PC-3 (cell line): Measurements from ENCODE around the gene LSM2. TPM values are rescaled to one million over a fixed set of nuclear protein-coding genes. Genes with fewer than 3 reads are reported as not detected.
"Not testable (repeated sequence)": the region's sequence is repeated elsewhere in the genome, so short reads cannot be mapped to it uniquely, and the experiment has no call there.

ENCODE experiments used
- ATAC-seq: fragments of 200-7000 bp; cut with Tn5 transposase; 2 replicates; pipeline ENCODE4 v1.9.1; 2020; ENCODE audit warnings: mild to moderate bottlenecking, moderate library complexity
- BruUV-seq: library from RNA; stranded (reverse); fragments of 400-500 nt; replicated peaks from 2 replicates; lab custom pipeline; 2021; lab: Mats Ljungman, UMichigan
- CTCF ChIA-PET: fragments of 300-600 bp; sonication (Branson Sonifier 250); formaldehyde crosslinking; loops from one replicate; lab custom pipeline; 2022; ENCODE audit warnings: antibody characterized with exemption; lab: Charles Lee
- POLR2A ChIA-PET: fragments of 300-600 bp; sonication (Branson Sonifier 250); formaldehyde crosslinking; loops from one replicate; lab custom pipeline; 2022; ENCODE audit warnings: antibody characterized with exemption; ENCODE audit not compliant: unreplicated experiment; lab: Charles Lee
- DNase-seq: peaks from one replicate; pipeline ENCODE4 v3.0.0-alpha.2; 2015
- H2AFZ ChIP-seq: fragments of 300-600 bp; sonication (generic); 2 replicates; pipeline ENCODE4 v1.6.0; 2016; ENCODE audit warnings: antibody characterized with exemption, low read length
- H3F3A ChIP-seq: fragments of 300-600 bp; sonication (generic); one replicate; pipeline ENCODE4 v1.6.0; 2017; ENCODE audit warnings: antibody characterized with exemption, low read length, control low read depth, mild to moderate bottlenecking; ENCODE audit not compliant: unreplicated experiment
- H3K27ac ChIP-seq: fragments of 300-600 bp; sonication (generic); 2 replicates; pipeline ENCODE4 v1.5.1; 2016; ENCODE audit warnings: mild to moderate bottlenecking, low read length
- H3K27me3 ChIP-seq: fragments of 300-600 bp; sonication (generic); 2 replicates; pipeline ENCODE4 v1.6.1; 2016; ENCODE audit warnings: low read length, mixed read lengths
- H3K36me3 ChIP-seq: fragments of 300-600 bp; sonication (generic); 2 replicates; pipeline ENCODE4 v1.6.1; 2016; ENCODE audit warnings: low read depth, mixed run types, low read length, mixed read lengths
- H3K4me1 ChIP-seq: fragments of 300-600 bp; sonication (generic); 2 replicates; pipeline ENCODE4 v1.5.1; 2016; ENCODE audit warnings: low read length; ENCODE audit not compliant: insufficient read depth
- H3K4me2 ChIP-seq: fragments of 300-600 bp; sonication (generic); 2 replicates; pipeline ENCODE4 v1.6.0; 2016; ENCODE audit warnings: low read length
- H3K4me3 ChIP-seq: fragments of 300-600 bp; sonication (generic); 2 replicates; pipeline ENCODE4 v1.5.1; 2016; ENCODE audit warnings: mild to moderate bottlenecking, low read length, mixed read lengths
- H3K79me2 ChIP-seq: fragments of 300-600 bp; sonication (generic); 2 replicates; pipeline ENCODE4 v1.6.1; 2017; ENCODE audit warnings: low read length, mixed read lengths
- H3K9ac ChIP-seq: fragments of 300-600 bp; sonication (generic); 2 replicates; pipeline ENCODE4 v1.6.0; 2016; ENCODE audit warnings: mild to moderate bottlenecking, low read length
- H3K9me2 ChIP-seq: fragments of 300-600 bp; sonication (generic); replicated peaks from 2 replicates; pipeline ENCODE4 v1.6.1; 2016; ENCODE audit warnings: mixed run types, low read length, mixed read lengths
- H3K9me3 ChIP-seq: fragments of 300-600 bp; sonication (generic); 2 replicates; pipeline ENCODE4 v1.6.1; 2016; ENCODE audit warnings: low read length, mixed read lengths
- H4K20me1 ChIP-seq: fragments of 300-600 bp; sonication (generic); 2 replicates; pipeline ENCODE4 v1.6.1; 2016; ENCODE audit warnings: low read length, mixed read lengths
- EZH2 ChIP-seq: fragments of 300-600 bp; sonication (generic); IDR thresholded peaks from one replicate; pipeline ENCODE4 v1.6.1; 2017; ENCODE audit warnings: antibody characterized with exemption, mild to moderate bottlenecking, low read length; ENCODE audit not compliant: unreplicated experiment
- EZH2phosphoT487 ChIP-seq: fragments of 300-600 bp; sonication (generic); IDR thresholded peaks from 2 replicates; pipeline ENCODE4 v1.6.1; 2018; ENCODE audit warnings: mild to moderate bottlenecking, antibody characterized with exemption, low read length, borderline replicate concordance
- intact Hi-C: fragments of 100-400 bp; cut with micrococcal nuclease; formaldehyde crosslinking; loops from 2 replicates; pipeline ENCODE4 v1.9.0; 2023
- total RNA-seq: library from RNA; depleted of rRNA; stranded (reverse); fragments of >200 nt; gene quantifications from 2 replicates; pipeline ENCODE4 v1.2.3, GENCODE V29; 2014
- TF ChIP-seq, protein P1 (sequence below): fragments of 300-600 bp; sonication (generic); conservative IDR thresholded peaks from 2 replicates; pipeline ENCODE4 v1.5.1; 2017; ENCODE audit warnings: antibody characterized with exemption, low read depth, mild to moderate bottlenecking, low read length

LSM2 gene
- total RNA-seq, 1 experiment from 2014 or later: 143 TPM

DNA sequence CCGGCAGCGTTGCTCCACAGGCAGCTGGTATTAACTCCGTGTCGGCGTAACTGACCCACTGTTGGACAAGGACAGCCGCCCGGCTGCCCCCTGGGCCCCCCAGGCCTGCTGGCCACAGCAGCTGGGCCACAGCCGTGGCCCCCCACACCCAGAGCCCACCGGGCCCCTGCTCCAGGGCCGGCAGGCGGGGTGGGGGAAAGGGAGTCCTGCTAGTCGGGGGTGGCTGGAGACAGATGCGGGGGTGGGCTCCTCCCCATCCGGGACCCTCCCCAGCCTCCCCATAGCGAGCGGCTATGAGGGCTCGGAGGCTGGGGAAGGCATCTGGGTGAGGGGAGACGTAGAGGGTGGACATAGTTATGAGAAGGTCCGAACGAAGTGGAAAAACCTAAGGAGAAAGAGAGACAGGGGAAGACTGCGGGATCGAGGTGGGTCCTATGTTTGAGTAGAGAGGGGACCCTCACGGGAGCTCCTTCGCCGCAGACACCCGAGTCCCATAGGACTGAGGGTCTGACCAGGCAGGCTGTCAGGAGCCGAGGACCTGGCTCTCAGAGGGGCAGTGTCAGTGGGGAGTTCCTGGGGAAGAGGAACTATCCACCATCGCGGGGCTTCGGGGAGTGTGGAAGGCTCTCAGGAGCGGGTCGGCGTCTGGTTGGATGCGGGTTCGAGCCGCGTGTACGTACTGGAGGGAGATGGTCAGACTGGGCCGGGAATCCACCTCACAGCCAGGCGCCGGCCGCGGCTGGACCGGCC lies 11.7 kb downstream of the LSM2 start:
- peaks cover 24% of the 10 kb centered on the region for H3K4me1 ChIP-seq
- no peaks in the 10 kb centered on the region for H3F3A ChIP-seq
- no peaks in the 10 kb centered on the region for H3K27me3 ChIP-seq
- peak overlapping the region; percentile 87 for H3K4me3 ChIP-seq
- BruUV-seq: TSS peak; percentile 45
- peaks cover 48% of the 10 kb centered on the region for H3K79me2 ChIP-seq
- H3K27ac ChIP-seq: peak overlapping the region; percentile 84
- ChIA-PET CTCF (interaction anchor here (0.5 to 1.1 kb wide), 3 partner anchors 12 to 32 kb away, joined by 3 to 8 read pairs (median 5); partner anchors contain the start of genes HSPA1B and LSM2), POLR2A (interaction anchor here (0.6 to 0.9 kb wide), 2 partner anchors 17 to 20 kb away, joined by 3 to 11 read pairs; partner anchors contain the start of gene VWA7)
- peak overlapping the region; percentile 99 for H3K9ac ChIP-seq
- DNase-seq (no peak), ATAC-seq (peak; percentile 16)
- no peaks in the 10 kb centered on the region for H3K9me2 ChIP-seq
- TF ChIP-seq EZH2phosphoT487 (no peak), EZH2 (no peak)
- TF ChIP-seq, protein P1, sequence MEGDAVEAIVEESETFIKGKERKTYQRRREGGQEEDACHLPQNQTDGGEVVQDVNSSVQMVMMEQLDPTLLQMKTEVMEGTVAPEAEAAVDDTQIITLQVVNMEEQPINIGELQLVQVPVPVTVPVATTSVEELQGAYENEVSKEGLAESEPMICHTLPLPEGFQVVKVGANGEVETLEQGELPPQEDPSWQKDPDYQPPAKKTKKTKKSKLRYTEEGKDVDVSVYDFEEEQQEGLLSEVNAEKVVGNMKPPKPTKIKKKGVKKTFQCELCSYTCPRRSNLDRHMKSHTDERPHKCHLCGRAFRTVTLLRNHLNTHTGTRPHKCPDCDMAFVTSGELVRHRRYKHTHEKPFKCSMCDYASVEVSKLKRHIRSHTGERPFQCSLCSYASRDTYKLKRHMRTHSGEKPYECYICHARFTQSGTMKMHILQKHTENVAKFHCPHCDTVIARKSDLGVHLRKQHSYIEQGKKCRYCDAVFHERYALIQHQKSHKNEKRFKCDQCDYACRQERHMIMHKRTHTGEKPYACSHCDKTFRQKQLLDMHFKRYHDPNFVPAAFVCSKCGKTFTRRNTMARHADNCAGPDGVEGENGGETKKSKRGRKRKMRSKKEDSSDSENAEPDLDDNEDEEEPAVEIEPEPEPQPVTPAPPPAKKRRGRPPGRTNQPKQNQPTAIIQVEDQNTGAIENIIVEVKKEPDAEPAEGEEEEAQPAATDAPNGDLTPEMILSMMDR: no peak
- peak overlapping the region; percentile 91 for H2AFZ ChIP-seq
- H3K9me3 ChIP-seq: no peaks in the 10 kb centered on the region
- peak overlapping the region; percentile 95 for H3K4me2 ChIP-seq
- intact Hi-C loops: loop anchor here (2.0 kb wide), 2 partner anchors 20 to 36 kb away; partner anchors contain the start of genes HSPA1A and HSPA1L
- peaks cover 18% of the 10 kb centered on the region for H3K36me3 ChIP-seq
- H4K20me1 ChIP-seq: no peaks in the 10 kb centered on the region

GRCh38 chr6:31794294-31794865 lies 12.4 kb downstream of the LSM2 start:
- H4K20me1 ChIP-seq: no peaks in the 10 kb centered on the region
- H3K27me3 ChIP-seq: no peaks in the 10 kb centered on the region
- DNase-seq: peak; percentile 35
- H3K79me2 ChIP-seq: peaks cover 51% of the 10 kb centered on the region
- peak; percentile 16; the same call in 1 of the 2 replicates for ATAC-seq
- H3F3A ChIP-seq: no peaks in the 10 kb centered on the region
- peaks cover 19% of the 10 kb centered on the region for H3K36me3 ChIP-seq
- H3K27ac ChIP-seq: peak overlapping the region; percentile 84
- no peaks in the 10 kb centered on the region for H3K9me3 ChIP-seq
- no peaks in the 10 kb centered on the region for H3K9me2 ChIP-seq
- ChIA-PET POLR2A (interaction anchor here (0.6 kb wide), 1 partner anchor 20 kb away, joined by 11 read pairs; no protein-coding TSS in a partner anchor), CTCF (interaction anchor here (0.5 kb wide), 1 partner anchor 20 kb away, joined by 3 read pairs; no protein-coding TSS in a partner anchor)
- H3K4me1 ChIP-seq: peaks cover 24% of the 10 kb centered on the region
- H3K4me2 ChIP-seq: peak overlapping the region; percentile 95
- H3K9ac ChIP-seq: peak overlapping the region; percentile 99
- intact Hi-C loops: loop anchor here (2.0 kb wide), 2 partner anchors 20 to 36 kb away; partner anchors contain the start of genes HSPA1A and HSPA1L
- TF ChIP-seq EZH2 (no peak), EZH2phosphoT487 (no peak)
- TF ChIP-seq, protein P1: no peak
- peak overlapping the region; percentile 91; the same call in 1 of the 2 replicates for H2AFZ ChIP-seq
- peak overlapping the region; percentile 87 for H3K4me3 ChIP-seq
- BruUV-seq: TSS peak; percentile 52

DNA sequence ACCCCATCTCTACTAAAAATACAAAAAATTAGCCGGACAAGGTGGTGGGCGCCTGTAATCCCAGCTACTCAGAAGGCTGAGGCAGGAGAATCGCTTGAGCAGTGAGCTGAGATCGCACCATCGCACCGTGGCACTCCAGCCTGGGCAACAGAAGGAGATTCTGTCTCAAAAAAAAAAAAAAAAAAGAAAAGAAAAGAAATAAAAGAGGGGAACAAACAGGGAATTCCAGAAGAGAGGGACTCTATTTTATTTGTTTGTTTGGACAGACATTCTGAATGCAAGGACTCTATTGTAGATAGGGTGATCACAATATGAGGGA lies 12.9 kb downstream of the LSM2 start:
- CTCF ChIA-PET, H4K20me1 ChIP-seq, H3K9me2 ChIP-seq, H3K27me3 ChIP-seq, H2AFZ ChIP-seq, ATAC-seq, POLR2A ChIA-PET, BruUV-seq, H3K9me3 ChIP-seq, DNase-seq, H3F3A ChIP-seq: not testable (repeated sequence)
- intact Hi-C loops: loop anchor here (2.0 kb wide), 2 partner anchors 21 to 37 kb away; partner anchors contain the start of genes HSPA1A and HSPA1L
- Histone ChIP-seq H3K4me3 (peak overlapping the region; percentile 87), H3K4me2 (peak overlapping the region; percentile 95), H3K4me1 (peaks cover 24% of the 10 kb centered on the region), H3K36me3 (peaks cover 23% of the 10 kb centered on the region), H3K9ac (peak overlapping the region; percentile 99), H3K79me2 (peaks cover 56% of the 10 kb centered on the region), H3K27ac (peak overlapping the region; percentile 80; the same call in 1 of the 2 replicates)
